HepG2 (cell line): ENCODE results near the gene RNU7-1.

Experiments used
- EED ChIP-seq: sonication (generic); formaldehyde crosslinking; IDR thresholded peaks from 2 replicates; pipeline ENCODE4 v1.5.0; 2020; ENCODE audit warnings: mild to moderate bottlenecking, missing genetic modification reagents
- KLF13 ChIP-seq: sonication (generic); formaldehyde crosslinking; IDR thresholded peaks from 2 replicates; pipeline ENCODE4 v1.4.0; 2020; ENCODE audit warnings: mild to moderate bottlenecking, missing genetic modification reagents
- PHF8 ChIP-seq: sonication (generic); formaldehyde crosslinking; IDR thresholded peaks from 2 replicates; pipeline ENCODE4 v1.5.0; 2020; ENCODE audit warnings: missing genetic modification reagents
- ZNF432 ChIP-seq: sonication (generic); formaldehyde crosslinking; IDR thresholded peaks from 2 replicates; pipeline ENCODE4 v1.5.0; 2020; ENCODE audit warnings: missing genetic modification reagents, mild to moderate bottlenecking, borderline replicate concordance
- TF ChIP-seq, protein P1 (sequence below): sonication (generic); formaldehyde crosslinking; IDR thresholded peaks from 2 replicates; pipeline ENCODE4 v1.5.0; 2020; ENCODE audit warnings: mild to moderate bottlenecking, missing genetic modification reagents, moderate library complexity
- TF ChIP-seq, protein P2 (sequence below): sonication (generic); formaldehyde crosslinking; IDR thresholded peaks from 2 replicates; pipeline ENCODE4 v1.5.1; 2020; ENCODE audit warnings: mild to moderate bottlenecking, missing genetic modification reagents, moderate library complexity
- TF ChIP-seq, protein P3 (sequence below): sonication (generic); formaldehyde crosslinking; IDR thresholded peaks from 2 replicates; pipeline ENCODE4 v1.9.0; 2021; ENCODE audit warnings: missing genetic modification reagents, borderline replicate concordance

DNA sequence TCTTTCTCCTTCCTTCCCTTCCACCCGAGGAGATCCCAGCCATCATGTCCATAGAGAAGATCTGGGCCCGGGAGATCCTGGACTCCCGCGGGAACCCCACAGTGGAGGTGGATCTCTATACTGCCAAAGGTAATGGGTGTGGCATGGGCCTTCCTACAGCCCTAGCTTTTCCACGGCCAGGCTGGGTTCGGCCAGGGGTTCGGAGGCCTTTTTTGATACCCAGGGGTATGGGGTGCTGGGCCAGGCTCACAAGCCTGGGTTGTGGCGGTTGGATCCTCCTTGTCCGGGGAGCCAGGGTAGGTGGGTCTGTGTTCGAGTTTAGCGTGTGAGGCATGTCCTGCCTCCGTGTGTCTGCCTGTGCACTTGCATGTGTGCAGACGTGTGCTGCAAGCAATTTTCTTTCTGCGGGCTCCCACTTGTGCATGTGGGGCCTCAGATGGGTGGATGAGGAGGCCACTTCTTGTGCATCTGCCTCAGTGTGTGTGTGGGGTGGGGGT, 27.8 kb upstream of the RNU7-1 start:
- TF ChIP-seq PHF8 (CRISPR knock-in tag) (no peak), KLF13 (CRISPR knock-in tag) (no peak), ZNF432 (CRISPR knock-in tag) (no peak), EED (CRISPR knock-in tag) (no peak)
- TF ChIP-seq, protein P1, sequence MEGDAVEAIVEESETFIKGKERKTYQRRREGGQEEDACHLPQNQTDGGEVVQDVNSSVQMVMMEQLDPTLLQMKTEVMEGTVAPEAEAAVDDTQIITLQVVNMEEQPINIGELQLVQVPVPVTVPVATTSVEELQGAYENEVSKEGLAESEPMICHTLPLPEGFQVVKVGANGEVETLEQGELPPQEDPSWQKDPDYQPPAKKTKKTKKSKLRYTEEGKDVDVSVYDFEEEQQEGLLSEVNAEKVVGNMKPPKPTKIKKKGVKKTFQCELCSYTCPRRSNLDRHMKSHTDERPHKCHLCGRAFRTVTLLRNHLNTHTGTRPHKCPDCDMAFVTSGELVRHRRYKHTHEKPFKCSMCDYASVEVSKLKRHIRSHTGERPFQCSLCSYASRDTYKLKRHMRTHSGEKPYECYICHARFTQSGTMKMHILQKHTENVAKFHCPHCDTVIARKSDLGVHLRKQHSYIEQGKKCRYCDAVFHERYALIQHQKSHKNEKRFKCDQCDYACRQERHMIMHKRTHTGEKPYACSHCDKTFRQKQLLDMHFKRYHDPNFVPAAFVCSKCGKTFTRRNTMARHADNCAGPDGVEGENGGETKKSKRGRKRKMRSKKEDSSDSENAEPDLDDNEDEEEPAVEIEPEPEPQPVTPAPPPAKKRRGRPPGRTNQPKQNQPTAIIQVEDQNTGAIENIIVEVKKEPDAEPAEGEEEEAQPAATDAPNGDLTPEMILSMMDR, result no peak
- TF ChIP-seq, protein P2, sequence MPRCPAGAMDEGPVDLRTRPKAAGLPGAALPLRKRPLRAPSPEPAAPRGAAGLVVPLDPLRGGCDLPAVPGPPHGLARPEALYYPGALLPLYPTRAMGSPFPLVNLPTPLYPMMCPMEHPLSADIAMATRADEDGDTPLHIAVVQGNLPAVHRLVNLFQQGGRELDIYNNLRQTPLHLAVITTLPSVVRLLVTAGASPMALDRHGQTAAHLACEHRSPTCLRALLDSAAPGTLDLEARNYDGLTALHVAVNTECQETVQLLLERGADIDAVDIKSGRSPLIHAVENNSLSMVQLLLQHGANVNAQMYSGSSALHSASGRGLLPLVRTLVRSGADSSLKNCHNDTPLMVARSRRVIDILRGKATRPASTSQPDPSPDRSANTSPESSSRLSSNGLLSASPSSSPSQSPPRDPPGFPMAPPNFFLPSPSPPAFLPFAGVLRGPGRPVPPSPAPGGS (CRISPR knock-in tag), result no peak
- TF ChIP-seq, protein P3, sequence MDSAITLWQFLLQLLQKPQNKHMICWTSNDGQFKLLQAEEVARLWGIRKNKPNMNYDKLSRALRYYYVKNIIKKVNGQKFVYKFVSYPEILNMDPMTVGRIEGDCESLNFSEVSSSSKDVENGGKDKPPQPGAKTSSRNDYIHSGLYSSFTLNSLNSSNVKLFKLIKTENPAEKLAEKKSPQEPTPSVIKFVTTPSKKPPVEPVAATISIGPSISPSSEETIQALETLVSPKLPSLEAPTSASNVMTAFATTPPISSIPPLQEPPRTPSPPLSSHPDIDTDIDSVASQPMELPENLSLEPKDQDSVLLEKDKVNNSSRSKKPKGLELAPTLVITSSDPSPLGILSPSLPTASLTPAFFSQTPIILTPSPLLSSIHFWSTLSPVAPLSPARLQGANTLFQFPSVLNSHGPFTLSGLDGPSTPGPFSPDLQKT (CRISPR knock-in tag), result no peak
